ENCODE measurements around the gene NDUFB7. TPM values are rescaled to one million over a fixed set of nuclear protein-coding genes. Genes with fewer than 3 reads are reported as not detected.

Gene NDUFB7
- total and polyA plus RNA-seq, 2 of the 8 experiments (the other 6 are each of a cell fraction or from before 2014, with no cell fraction given), result 151 to 740 TPM

- Histone ChIP-seq H3K36me3 (ENCODE audit: control insufficient read depth in 2 of 4, insufficient read depth in 4 of 4, low read length in 3 of 4) (no peaks in the 10 kb centered on the region), H2BK120ac (replicated peaks; ENCODE audit: low read depth, low read length) (no peak within 1 kb of the TSS), H3K23ac (ENCODE audit: insufficient read length) (no peak within 1 kb of the TSS), H2BK12ac (ENCODE audit: low read depth, low read length) (no peak within 1 kb of the TSS), H3K23me2 (ENCODE audit: low read depth, low read length) (peaks cover 4% of the 10 kb centered on the region), H3K4me3 (ENCODE audit: extremely low read depth in 1 of 4, insufficient read depth in 2 of 4, low read depth in 3 of 4, low read length in 4 of 4) (peak within 1 kb of the TSS; percentile 75 to 100 (median 92)), H2BK5ac (ENCODE audit: low read depth, low read length) (peak within 1 kb of the TSS; percentile 80; the same call in 1 of the 2 replicates), H3K4me2 (ENCODE audit: insufficient read depth in 1 of 2, low read depth in 2 of 2, low read length in 2 of 2) (peak within 1 kb of the TSS; percentile 73 to 90), H3K27me3 (replicated peaks in 1 of 4; ENCODE audit: control insufficient read depth in 3 of 4, extremely low read depth in 1 of 4, insufficient read depth in 3 of 4, low read length in 3 of 4) (no peaks in the 10 kb centered on the region), H4K91ac (replicated peaks; ENCODE audit: insufficient read length, low read length) (peak within 1 kb of the TSS; percentile 95), H4K8ac (ENCODE audit: extremely low read depth, insufficient read depth, low read length) (0 out of 2 replicates have a peak within 1 kb of the TSS, but pooled peaks have one; percentile 53), H3K14ac (ENCODE audit: insufficient read length) (no peak within 1 kb of the TSS), H3K9me3 (ENCODE audit: insufficient read depth in 2 of 2, low read depth in 1 of 2, low read length in 1 of 2) (no peaks in the 10 kb centered on the region), H3K79me1 (ENCODE audit: low read depth, low read length) (peaks cover 10% of the 10 kb centered on the region), H3K9ac (replicated peaks in 1 of 4; ENCODE audit: extremely low read depth in 1 of 4, low read depth in 3 of 4, low read length in 3 of 4) (peak within 1 kb of the TSS in 3 of 4 experiments; percentile 91 to 94 (median 92); a peak in 6 of 7 replicates), H2BK15ac (ENCODE audit: low read length) (peak within 1 kb of the TSS; percentile 99; the same call in 1 of the 2 replicates), H2BK20ac (ENCODE audit: low read length) (no peak within 1 kb of the TSS), H3K27ac (ENCODE audit: low read depth, low read length) (peak within 1 kb of the TSS; percentile 80), H3K79me2 (ENCODE audit: control insufficient read depth in 1 of 2, insufficient read depth in 2 of 2, low read length in 2 of 2) (peaks cover 7 to 40% of the 10 kb centered on the region in 2 experiments), H3K56ac (replicated peaks; ENCODE audit: insufficient read length, low read depth, low read length) (peak within 1 kb of the TSS; percentile 96), H4K5ac (ENCODE audit: insufficient read length, low read depth, low read length) (peak within 1 kb of the TSS; percentile 96), H3K18ac (ENCODE audit: extremely low read depth, low read length) (peak within 1 kb of the TSS; percentile 97), H4K20me1 (replicated peaks in 1 of 2; ENCODE audit: control insufficient read depth in 1 of 2, insufficient read depth in 2 of 2, low read length in 2 of 2) (peaks cover 0 to 4% of the 10 kb centered on the region in 2 experiments), H2AFZ (ENCODE audit: low read length) (peak within 1 kb of the TSS; percentile 93), H2AK5ac (ENCODE audit: low read depth, low read length) (no peak within 1 kb of the TSS), H3K4me1 (replicated peaks in 1 of 4; ENCODE audit: control insufficient read depth in 3 of 4, insufficient read depth in 4 of 4, low read length in 3 of 4) (peaks cover 0 to 2% (median 1%) of the 10 kb centered on the region in 4 experiments; a peak in 3 of 7 replicates), H3K4ac (replicated peaks; ENCODE audit: insufficient read length, low read depth, low read length) (no peak within 1 kb of the TSS)
- FAIRE-seq (peak; percentile 66), DNase-seq (ENCODE audit: low read depth in 1 of 2, low spot score in 2 of 2) (peak; percentile 100)
- WGBS, 2 experiments (ENCODE audit: extremely low coverage in 1 of 2, insufficient coverage in 1 of 2, insufficient read length in 1 of 2, insufficient replicate concordance in 2 of 2, low coverage in 1 of 2, low lambda C conversion rate in 2 of 2, missing lambda C conversion rate in 1 of 2), result 1% methylated on average over 45 of the region's 59 CpGs; no CpG with 5 or more reads in 1 of the 2 experiments
- ChIA-PET POLR2A (ENCODE audit: partially characterized antibody) (interaction anchor here (1.6 to 2.3 kb wide), 2 partner anchors 11 to 42 kb away, joined by 4 to 16 read pairs; partner anchors contain the start of gene DNAJB1), CTCF (ENCODE audit: partially characterized antibody) (interaction anchor here (1.6 kb wide), 1 partner anchor 27 kb away, joined by 3 read pairs; no protein-coding TSS in a partner anchor)
- TF ChIP-seq HDAC2 (IDR thresholded peaks at IDR 0.05; ENCODE audit: borderline replicate concordance in 1 of 2, low read depth in 2 of 2, low read length in 2 of 2) (no peak), SUZ12 (IDR thresholded peaks at IDR 0.05; ENCODE audit: low read length) (no peak), EZH2 (IDR thresholded peaks at IDR 0.05; ENCODE audit: low read depth, low read length, severe bottlenecking) (no peak), USF2 (IDR thresholded peaks at IDR 0.05; ENCODE audit: low read length) (no peak; the same call in 1 of the 2 replicates), ATF2 (IDR thresholded peaks at IDR 0.05; ENCODE audit: low read length) (no peak), MAFK (IDR thresholded peaks at IDR 0.05; ENCODE audit: low read depth, low read length) (no peak), KDM4A (IDR thresholded peaks at IDR 0.05; ENCODE audit: low read depth, low read length, severe bottlenecking) (peak; percentile 87)
These were observed 42.4 kb downstream of the NDUFB7 start, which contains the start of gene TECR for GRCh38 chr19:14529254-14530004. TECR (plus strand) TSS chr19:14529594; CDS start chr19:14529697, 103 bp downstream.

Measured in H1 (cell line).